H1 (cell line): ENCODE data around the gene UROS. TPM values are rescaled to one million over a fixed set of nuclear protein-coding genes. Genes with fewer than 3 reads are reported as not detected.

Source experiments
- CTCF ChIA-PET: fragments of 300-600 bp; sonication (Branson Sonifier 250); formaldehyde crosslinking; loops from one replicate; lab custom pipeline; 2021; ENCODE audit not compliant: partially characterized antibody; lab: Charles Lee
- POLR2A ChIA-PET: fragments of 300-600 bp; sonication (Branson Sonifier 250); formaldehyde crosslinking; loops from one replicate; lab custom pipeline; 2021; ENCODE audit warnings: inconsistent platforms; ENCODE audit not compliant: partially characterized antibody; lab: Charles Lee
- DNase-seq, 2 experiments: peaks; one replicate each; pipeline versions ENCODE4 v3.0.0 to v3.0.0-alpha.2; 2010 to 2022; ENCODE audit warnings: low spot score in 2 of 2, low read depth in 1 of 2, mixed read lengths in 1 of 2
- FAIRE-seq: peaks from 2 replicates; lab custom pipeline; 2011; peaks lifted over from hg19 to GRCh38; lab: Jason Lieb, UNC
- H2AFZ ChIP-seq: 2 replicates; pipeline ENCODE4 v1.8.1; 2012; ENCODE audit warnings: low read length, inconsistent platforms
- H2AK5ac ChIP-seq: 2 replicates; pipeline ENCODE4 v1.6.1; 2013; ENCODE audit warnings: low read depth, low read length
- H2BK120ac ChIP-seq: replicated peaks from 2 replicates; pipeline ENCODE3; 2013; ENCODE audit warnings: low read depth, low read length, inconsistent platforms
- H2BK12ac ChIP-seq: 2 replicates; pipeline ENCODE4 v1.6.1; 2013; ENCODE audit warnings: low read depth, low read length
- H2BK15ac ChIP-seq: 2 replicates; pipeline ENCODE4 v1.6.1; 2013; ENCODE audit warnings: low read length
- H2BK20ac ChIP-seq: 2 replicates; pipeline ENCODE4 v1.6.1; 2013; ENCODE audit warnings: low read length
- H2BK5ac ChIP-seq: 2 replicates; pipeline ENCODE4 v1.6.1; 2013; ENCODE audit warnings: low read depth, low read length
- H3K14ac ChIP-seq: 2 replicates; pipeline ENCODE4 v1.6.1; 2013; ENCODE audit warnings: inconsistent platforms; ENCODE audit not compliant: insufficient read length
- H3K18ac ChIP-seq: 2 replicates; pipeline ENCODE4 v1.6.1; 2013; ENCODE audit warnings: low read length; ENCODE audit errors: extremely low read depth
- H3K23ac ChIP-seq: 2 replicates; pipeline ENCODE4 v1.6.1; 2013; ENCODE audit warnings: inconsistent platforms; ENCODE audit not compliant: insufficient read length
- H3K23me2 ChIP-seq: 2 replicates; pipeline ENCODE4 v1.6.1; 2013; ENCODE audit warnings: low read depth, low read length
- H3K27ac ChIP-seq: 2 replicates; pipeline ENCODE4 v1.6.1; 2011; ENCODE audit warnings: low read depth, low read length, inconsistent platforms
- H3K27me3 ChIP-seq, 4 experiments: replicated peaks in 1 of 4; 1 replicate in 1 of 4; 2 replicates in 3 of 4; pipeline versions ENCODE4 v1.6.1 to v1.8.1; 2011 to 2013; ENCODE audit warnings: low read length in 3 of 4, mild to moderate bottlenecking in 3 of 4, inconsistent platforms in 2 of 4, mixed read lengths in 2 of 4, moderate library complexity in 1 of 4; ENCODE audit not compliant: control insufficient read depth in 3 of 4, insufficient read depth in 3 of 4; ENCODE audit errors: extremely low read depth in 1 of 4
- H3K36me3 ChIP-seq, 4 experiments: 2 replicates each; pipeline versions ENCODE4 v1.6.1 to v1.8.1; 2011 to 2013; ENCODE audit warnings: mild to moderate bottlenecking in 4 of 4, low read length in 3 of 4, moderate library complexity in 2 of 4, control low read depth in 1 of 4, inconsistent platforms in 1 of 4; ENCODE audit not compliant: insufficient read depth in 4 of 4, control insufficient read depth in 2 of 4
- H3K4ac ChIP-seq: replicated peaks from 2 replicates; pipeline ENCODE3; 2013; ENCODE audit warnings: low read length, low read depth, mixed read lengths, inconsistent platforms; ENCODE audit not compliant: insufficient read length
- H3K4me1 ChIP-seq, 4 experiments: replicated peaks in 1 of 4; 1 replicate in 1 of 4; 2 replicates in 3 of 4; pipeline versions ENCODE4 v1.6.1 to v1.8.1; 2011 to 2013; ENCODE audit warnings: low read length in 3 of 4, inconsistent platforms in 2 of 4, mixed read lengths in 1 of 4; ENCODE audit not compliant: insufficient read depth in 4 of 4, control insufficient read depth in 3 of 4
- H3K4me2 ChIP-seq, 2 experiments: 2 replicates each; pipeline versions ENCODE4 v1.6.1 to v1.8.1; 2011 to 2013; ENCODE audit warnings: low read depth in 2 of 2, low read length in 2 of 2, control low read depth in 1 of 2, inconsistent platforms in 1 of 2, mild to moderate bottlenecking in 1 of 2; ENCODE audit not compliant: insufficient read depth in 1 of 2
- H3K4me3 ChIP-seq, 4 experiments: fragments of 200-600, 300-600 bp in 1 of 4; sonication (generic), shearing (Covaris generic), sonication (Bioruptor Twin) in 1 of 4; 2 replicates each; pipeline versions ENCODE4 v1.5.1 to v1.8.1; 2011 to 2016; ENCODE audit warnings: low read length in 4 of 4, low read depth in 3 of 4, control low read depth in 2 of 4, inconsistent platforms in 2 of 4, mild to moderate bottlenecking in 2 of 4, mixed read lengths in 1 of 4, moderate library complexity in 1 of 4; ENCODE audit not compliant: insufficient read depth in 2 of 4; ENCODE audit errors: extremely low read depth in 1 of 4
- H3K56ac ChIP-seq: replicated peaks from 2 replicates; pipeline ENCODE3; 2013; ENCODE audit warnings: low read depth, mild to moderate bottlenecking, mixed read lengths, low read length, inconsistent platforms; ENCODE audit not compliant: insufficient read length
- H3K79me1 ChIP-seq: 2 replicates; pipeline ENCODE4 v1.6.1; 2013; ENCODE audit warnings: low read depth, low read length, control low read depth
- H3K79me2 ChIP-seq, 2 experiments: 2 replicates each; pipeline versions ENCODE4 v1.6.1 to v1.8.1; 2012 to 2013; ENCODE audit warnings: low read length in 2 of 2, mild to moderate bottlenecking in 2 of 2, inconsistent platforms in 1 of 2; ENCODE audit not compliant: insufficient read depth in 2 of 2, control insufficient read depth in 1 of 2
- H3K9ac ChIP-seq, 4 experiments: replicated peaks in 1 of 4; 1 replicate in 1 of 4; 2 replicates in 3 of 4; pipeline versions ENCODE4 v1.6.1 to v1.8.1; 2011 to 2013; ENCODE audit warnings: low read depth in 3 of 4, low read length in 3 of 4, control low read depth in 2 of 4, mild to moderate bottlenecking in 2 of 4, moderate library complexity in 2 of 4, inconsistent platforms in 1 of 4; ENCODE audit errors: extremely low read depth in 1 of 4
- H3K9me3 ChIP-seq, 2 experiments: 2 replicates each; pipeline versions ENCODE4 v1.6.1 to v1.8.1; 2012 to 2013; ENCODE audit warnings: mild to moderate bottlenecking in 2 of 2, moderate library complexity in 2 of 2, control low read depth in 1 of 2, inconsistent platforms in 1 of 2, low read depth in 1 of 2, low read length in 1 of 2, mixed read lengths in 1 of 2; ENCODE audit not compliant: insufficient read depth in 2 of 2
- H4K20me1 ChIP-seq, 2 experiments: replicated peaks in 1 of 2; 2 replicates each; pipeline versions ENCODE3 to v1.8.1; 2011 to 2013; ENCODE audit warnings: inconsistent platforms in 2 of 2, low read length in 2 of 2, mild to moderate bottlenecking in 1 of 2; ENCODE audit not compliant: insufficient read depth in 2 of 2, control insufficient read depth in 1 of 2
- H4K5ac ChIP-seq: 2 replicates; pipeline ENCODE4 v1.6.1; 2013; ENCODE audit warnings: low read length, low read depth, mixed read lengths, inconsistent platforms; ENCODE audit not compliant: insufficient read length
- H4K8ac ChIP-seq: 2 replicates; pipeline ENCODE4 v1.8.0; 2013; ENCODE audit warnings: mild to moderate bottlenecking, moderate library complexity, low read length, inconsistent platforms; ENCODE audit not compliant: insufficient read depth; ENCODE audit errors: extremely low read depth
- H4K91ac ChIP-seq: replicated peaks from 2 replicates; pipeline ENCODE3; 2013; ENCODE audit warnings: low read length, mixed read lengths, inconsistent platforms; ENCODE audit not compliant: insufficient read length
- ATF3 ChIP-seq: IDR thresholded peaks from 2 replicates; pipeline ENCODE4 v1.6.1; 2011; ENCODE audit warnings: low read depth, mild to moderate bottlenecking, low read length; ENCODE audit not compliant: insufficient read depth
- CEBPB ChIP-seq: IDR thresholded peaks from 2 replicates; pipeline ENCODE4 v1.6.1; 2012; ENCODE audit warnings: low read depth, low read length
- KDM1A ChIP-seq: fragments of 200-600, 300-600 bp; sonication (generic); IDR thresholded peaks from 2 replicates; pipeline ENCODE4 v1.7.1; 2016; ENCODE audit warnings: mild to moderate bottlenecking, low read length, borderline replicate concordance
- MAFK ChIP-seq: IDR thresholded peaks from 2 replicates; pipeline ENCODE4 v1.6.1; 2012; ENCODE audit warnings: low read depth, mild to moderate bottlenecking, improper control_type of control experiment, low read length
- SUZ12 ChIP-seq: fragments of 200-600 bp; sonication (generic); IDR thresholded peaks from 2 replicates; pipeline ENCODE4 v1.6.1; 2012; ENCODE audit warnings: mild to moderate bottlenecking, inconsistent platforms, low read length, moderate library complexity, mixed read lengths
- TEAD4 ChIP-seq: IDR thresholded peaks from 2 replicates; pipeline ENCODE4 v1.6.1; 2012; ENCODE audit warnings: low read depth, low read length, inconsistent platforms, mixed read lengths
- WGBS, 2 experiments: shearing (Covaris generic) in 1 of 2; methylation state at CpG; one replicate each; pipeline versions ENCODE4 v1.1.6 to v1.1.7; 2013 to 2015; ENCODE audit warnings: low lambda C conversion rate in 2 of 2, mixed read lengths in 2 of 2, inconsistent platforms in 1 of 2, low coverage in 1 of 2, missing lambda C conversion rate in 1 of 2; ENCODE audit not compliant: insufficient replicate concordance in 2 of 2, insufficient coverage in 1 of 2, insufficient read length in 1 of 2; ENCODE audit errors: extremely low coverage in 1 of 2, missing lambda C conversion rate in 1 of 2; 5-methylcytosine and 5-hydroxymethylcytosine counted together
- long read RNA-seq, 2 experiments: library from RNA in 1 of 2; library from capped mRNA in 1 of 2; stranded (forward); transcript quantifications; one replicate each; pipeline ENCODE4 v2.0.0, GENCODE V29; 2021; ENCODE audit warnings: inconsistent platforms in 1 of 2
- polyA minus RNA-seq, 3 experiments: library from RNA; depleted of rRNA, polyadenylated mRNA; stranded (reverse); fragments of >200 nt; gene quantifications; 1 replicate in 2 of 3; 2 replicates in 1 of 3; pipeline ENCODE4 v1.2.3, GENCODE V29; 2011
- polyA plus RNA-seq, 7 experiments: library from polyadenylated mRNA; depleted of rRNA in 3 of 7; stranded (reverse) in 5 of 7; unstranded in 2 of 7; fragments of >200 nt in 5 of 7; fragments of 200-250 nt in 2 of 7; gene quantifications; 1 replicate in 5 of 7; 2 replicates in 1 of 7; 4 replicates in 1 of 7; pipeline versions ENCODE4 v1.2.1 to v1.2.3, GENCODE V29; 2011 to 2013; ENCODE audit warnings: missing spikeins in 2 of 7, mixed read lengths in 2 of 7
- total RNA-seq: library from RNA; stranded (reverse); fragmentation: NEBNext Ultra II Directional; extraction: Animal tissue kit (Norgen Biotek cat#: 25700); gene quantifications from 2 replicates; pipeline ENCODE4 v1.2.1, GENCODE V29; 2021

UROS gene
- 43.3 and 45.6 TPM in 2 replicates for total RNA-seq
- 58.0 and 62.6 TPM in 2 replicates for polyA plus RNA-seq (2011; rRNA removed)
- 43.9 TPM for polyA plus RNA-seq (2011; cell fraction: cytosol; rRNA removed)
- 58.9 TPM for polyA plus RNA-seq (2011; cell fraction: nucleus; rRNA removed)
- polyA plus RNA-seq (2012, experiment 1 of 2): 41.9 to 46.6 TPM (median 43.4 TPM) in 4 replicates
- polyA plus RNA-seq (2012, experiment 2 of 2): 51.2 TPM
- 44.1 TPM for polyA plus RNA-seq (2013, experiment 1 of 2)
- polyA plus RNA-seq (2013, experiment 2 of 2): 43.3 TPM
- polyA minus RNA-seq (2011; rRNA and poly(A)+ RNA removed): 30.3 and 35.2 TPM in 2 replicates
- polyA minus RNA-seq (2011; cell fraction: cytosol; rRNA and poly(A)+ RNA removed): 18.8 TPM
- polyA minus RNA-seq (2011; cell fraction: nucleus; rRNA and poly(A)+ RNA removed): 46.9 TPM
- long read RNA-seq, experiment 1, partial matches to known transcripts: 7 of 51 reads
- long read RNA-seq, experiment 1, other reads (novel, unspliced or antisense): 40 of 51 reads
- long read RNA-seq, experiment 2: 0 reads

GRCh38 chr10:125822878-125823662 lies at the start of gene UROS, which contains the start of gene BCCIP:
UROS (minus strand) TSS chr10:125823258; CDS start chr10:125816499, 6,759 bp downstream.
BCCIP (plus strand) TSS chr10:125823546; CDS start chr10:125823558, 12 bp downstream.
- Histone ChIP-seq H3K23me2 (no peaks in the 10 kb centered on the region; the same call in 1 of the 2 replicates), H3K27me3 (no peaks in the 10 kb centered on the region), H4K20me1 (peaks cover 0 to 3% of the 10 kb centered on the region in 2 experiments), H3K79me2 (peaks cover 26 to 42% of the 10 kb centered on the region in 2 experiments), H3K79me1 (peaks cover 2% of the 10 kb centered on the region; the same call in 1 of the 2 replicates), H2AFZ (peak within 1 kb of the TSS; percentile 100), H3K9me3 (no peaks in the 10 kb centered on the region), H2BK5ac (peak within 1 kb of the TSS; percentile 100), H3K56ac (peak within 1 kb of the TSS; percentile 92), H4K5ac (peak within 1 kb of the TSS; percentile 97), H2BK120ac (peak within 1 kb of the TSS; percentile 100), H4K8ac (peak within 1 kb of the TSS; percentile 99), H3K4me1 (peaks cover 0 to 2% (median 0%) of the 10 kb centered on the region in 4 experiments; a peak in 2 of 7 replicates), H3K36me3 (peaks cover 6 to 22% (median 13%) of the 10 kb centered on the region in 4 experiments; a peak in 6 of 8 replicates), H3K27ac (peak within 1 kb of the TSS; percentile 100), H3K14ac (no peak within 1 kb of the TSS), H3K9ac (peak within 1 kb of the TSS; percentile 81 to 100 (median 98)), H2BK15ac (peak within 1 kb of the TSS; percentile 99), H3K4ac (peak within 1 kb of the TSS; percentile 96), H2BK20ac (peak within 1 kb of the TSS; percentile 100), H3K18ac (peak within 1 kb of the TSS; percentile 100), H3K23ac (no peak within 1 kb of the TSS), H3K4me3 (peak within 1 kb of the TSS; percentile 94 to 100 (median 97)), H2BK12ac (peak within 1 kb of the TSS; percentile 100), H2AK5ac (no peak within 1 kb of the TSS), H3K4me2 (peak within 1 kb of the TSS; percentile 74 to 99), H4K91ac (peak within 1 kb of the TSS; percentile 100)
- 1% methylated on average over 34 of the region's 74 CpGs; no CpG with 5 or more reads in 1 of the 2 experiments for WGBS, 2 experiments
- ChIA-PET POLR2A (interaction anchor here (1.1 to 2.3 kb wide), 3 partner anchors 12 to 27 kb away, joined by 3 to 7 read pairs (median 4); no protein-coding TSS in a partner anchor), CTCF (interaction anchor here (1.0 kb wide), 1 partner anchor 51 kb away, joined by 3 read pairs; no protein-coding TSS in a partner anchor)
- FAIRE-seq (no peak), DNase-seq (peak; percentile 59 to 93)
- TF ChIP-seq KDM1A: no peak
- peak; percentile 57; the same call in 1 of the 2 replicates for TF ChIP-seq TEAD4
- TF ChIP-seq CEBPB: no peak
- no peak for TF ChIP-seq ATF3
- no peak for TF ChIP-seq MAFK
- no peak for TF ChIP-seq SUZ12
